CD4-positive, alpha-beta T cell (primary cell): Measurements from ENCODE around the gene ATN1. TPM values are rescaled to one million over a fixed set of nuclear protein-coding genes. Genes with fewer than 3 reads are reported as not detected.

Experiments
- ATAC-seq: fragments of 200-7000 bp; cut with Tn5 transposase; one replicate; pipeline ENCODE4 v1.10.0; 2022; ENCODE audit warnings: mild to moderate bottlenecking; ENCODE audit not compliant: poor library complexity
- CTCF ChIA-PET: fragments of 350-600 bp; sonication (Branson Sonifier 250); formaldehyde crosslinking; loops from one replicate; lab custom pipeline; 2021; ENCODE audit warnings: antibody characterized with exemption, inconsistent platforms; lab: Charles Lee
- POLR2A ChIA-PET: fragments of 350-600 bp; sonication (Branson Sonifier 250); formaldehyde crosslinking; loops from one replicate; lab custom pipeline; 2021; ENCODE audit warnings: antibody characterized with exemption, inconsistent platforms; lab: Charles Lee
- DNase-seq, 14 experiments: peaks; one replicate each; pipeline ENCODE4 v3.0.0-alpha.2; 2013 to 2020; ENCODE audit warnings: mixed read lengths in 2 of 14
- H3K27ac ChIP-seq, 2 donors: one replicate each; pipeline versions ENCODE4 v1.5.1 to v1.7.0; 2013; ENCODE audit warnings: low read length in 2 of 2, low read depth in 1 of 2, mild to moderate bottlenecking in 1 of 2
- H3K27me3 ChIP-seq, 2 experiments: 1 replicate in 1 of 2; 2 replicates in 1 of 2; pipeline versions ENCODE4 v1.6.1 to v1.7.0; 2013; ENCODE audit warnings: low read length in 2 of 2, control low read depth in 1 of 2, mild to moderate bottlenecking in 1 of 2, moderate library complexity in 1 of 2; ENCODE audit not compliant: insufficient read depth in 2 of 2, control insufficient read depth in 1 of 2
- H3K36me3 ChIP-seq: one replicate; pipeline ENCODE4 v1.6.1; 2013; ENCODE audit warnings: low read length, control low read depth; ENCODE audit not compliant: insufficient read depth
- H3K4me1 ChIP-seq: one replicate; pipeline ENCODE4 v1.6.1; 2013; ENCODE audit warnings: low read length, control low read depth; ENCODE audit not compliant: insufficient read depth
- H3K4me3 ChIP-seq: one replicate; pipeline ENCODE4 v1.5.1; 2013; ENCODE audit warnings: mild to moderate bottlenecking, low read length, moderate library complexity
- H3K9me3 ChIP-seq, 2 experiments: 1 replicate in 1 of 2; 2 replicates in 1 of 2; pipeline versions ENCODE4 v1.6.1 to v1.7.0; 2013; ENCODE audit warnings: low read length in 2 of 2, mild to moderate bottlenecking in 2 of 2, control low read depth in 1 of 2, moderate library complexity in 1 of 2; ENCODE audit not compliant: control insufficient read depth in 1 of 2, insufficient read depth in 1 of 2
- H3K27ac Mint-ChIP-seq: one replicate; pipeline ENCODE4 v1.8.0; 2020; ENCODE audit warnings: mixed read lengths
- H3K27me3 Mint-ChIP-seq: one replicate; pipeline ENCODE4 v1.8.0; 2021; ENCODE audit warnings: mixed read lengths
- H3K36me3 Mint-ChIP-seq: one replicate; pipeline ENCODE4 v1.8.0; 2021; ENCODE audit warnings: low read depth, mixed read lengths
- H3K4me1 Mint-ChIP-seq: one replicate; pipeline ENCODE4 v1.8.0; 2021; ENCODE audit warnings: low read depth, mixed read lengths
- H3K4me3 Mint-ChIP-seq: one replicate; pipeline ENCODE4 v1.8.0; 2020; ENCODE audit warnings: mild to moderate bottlenecking, mixed read lengths
- H3K9me3 Mint-ChIP-seq: one replicate; pipeline ENCODE4 v1.8.0; 2020; ENCODE audit warnings: mixed read lengths
- intact Hi-C, 2 experiments: fragments of 100-400 bp; cut with DNase I in 1 of 2; cut with micrococcal nuclease in 1 of 2; formaldehyde crosslinking; loops; one replicate each; pipeline versions ENCODE4 v1.15.1 to v1.9.0; 2023 to 2025; cut with DNase I, micrococcal nuclease
- total RNA-seq, 174 experiments: library from RNA in 2 of 174; stranded (reverse) in 2 of 174; gene quantifications; one replicate each; pipeline ENCODE4 v1.2.3 and lab custom pipeline; 2021 to 2026
- TF ChIP-seq, protein P1 (sequence below): fragments of 200-600 bp; IDR thresholded peaks from one replicate; pipeline ENCODE4 v1.8.0; 2022; ENCODE audit warnings: antibody characterized with exemption, mild to moderate bottlenecking

Gene ATN1
- total RNA-seq, 2 experiments from 2014 or later: 28.7 to 29.6 TPM

DNA sequence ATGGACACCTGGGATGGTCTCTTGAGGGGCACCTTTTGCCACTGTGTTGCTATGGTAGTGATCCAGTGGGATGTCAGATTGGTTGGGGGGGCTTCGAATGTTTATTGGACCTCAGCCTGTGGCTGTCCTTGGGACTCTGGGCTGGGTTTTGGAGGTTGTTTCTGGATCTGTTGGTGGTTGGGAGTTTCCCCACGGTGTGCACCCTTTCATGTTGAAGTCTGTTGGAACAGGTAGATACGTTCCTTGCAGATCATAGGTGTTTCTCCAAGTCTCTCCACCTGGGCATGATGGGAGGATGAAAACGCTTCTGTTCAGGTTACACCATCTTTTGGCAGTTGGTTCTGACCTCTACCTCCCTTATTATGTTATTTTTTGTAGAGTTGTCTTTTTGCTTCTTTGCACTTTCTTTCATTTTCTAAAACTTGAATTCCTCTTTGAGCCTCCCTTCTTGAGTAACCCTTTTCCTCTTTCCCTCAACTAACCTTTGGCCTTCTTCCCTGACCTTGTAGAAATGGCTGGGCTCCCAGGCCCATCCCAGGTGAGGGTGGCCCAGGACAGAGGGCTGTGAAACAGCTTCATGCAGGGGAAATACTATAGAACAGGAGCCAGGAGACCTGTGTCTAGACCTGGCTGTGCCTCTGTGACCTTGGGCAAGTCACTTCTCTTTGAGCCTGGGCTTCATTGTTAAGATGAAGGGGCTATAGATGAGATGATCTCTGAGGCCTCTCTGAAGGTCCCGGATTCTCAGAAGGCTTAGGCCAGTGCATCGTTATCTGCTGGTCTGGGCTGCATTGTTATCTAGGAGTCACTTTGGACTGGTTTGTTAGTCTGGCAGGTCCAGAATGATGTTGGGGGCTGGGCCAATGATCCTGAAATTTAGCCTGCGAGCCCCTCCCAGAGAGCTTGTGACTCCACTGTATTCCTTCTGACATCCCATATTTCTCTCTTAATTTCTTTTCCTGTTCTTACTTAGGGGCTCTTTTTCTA is 2.0 kb downstream of the ATN1 start:
- TF ChIP-seq, protein P1, sequence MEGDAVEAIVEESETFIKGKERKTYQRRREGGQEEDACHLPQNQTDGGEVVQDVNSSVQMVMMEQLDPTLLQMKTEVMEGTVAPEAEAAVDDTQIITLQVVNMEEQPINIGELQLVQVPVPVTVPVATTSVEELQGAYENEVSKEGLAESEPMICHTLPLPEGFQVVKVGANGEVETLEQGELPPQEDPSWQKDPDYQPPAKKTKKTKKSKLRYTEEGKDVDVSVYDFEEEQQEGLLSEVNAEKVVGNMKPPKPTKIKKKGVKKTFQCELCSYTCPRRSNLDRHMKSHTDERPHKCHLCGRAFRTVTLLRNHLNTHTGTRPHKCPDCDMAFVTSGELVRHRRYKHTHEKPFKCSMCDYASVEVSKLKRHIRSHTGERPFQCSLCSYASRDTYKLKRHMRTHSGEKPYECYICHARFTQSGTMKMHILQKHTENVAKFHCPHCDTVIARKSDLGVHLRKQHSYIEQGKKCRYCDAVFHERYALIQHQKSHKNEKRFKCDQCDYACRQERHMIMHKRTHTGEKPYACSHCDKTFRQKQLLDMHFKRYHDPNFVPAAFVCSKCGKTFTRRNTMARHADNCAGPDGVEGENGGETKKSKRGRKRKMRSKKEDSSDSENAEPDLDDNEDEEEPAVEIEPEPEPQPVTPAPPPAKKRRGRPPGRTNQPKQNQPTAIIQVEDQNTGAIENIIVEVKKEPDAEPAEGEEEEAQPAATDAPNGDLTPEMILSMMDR: no peak
- Histone ChIP-seq H3K9me3 (no peaks in the 10 kb centered on the region), H3K27me3 (no peaks in the 10 kb centered on the region), H3K4me1 (peaks cover 50% of the 10 kb centered on the region), H3K36me3 (peaks cover 6% of the 10 kb centered on the region), H3K4me3 (no peak overlapping the region), H3K27ac (peak overlapping the region; percentile 35 to 82)
- DNase-seq (peak in 2 of 14 experiments; percentile 47 to 52), ATAC-seq (no peak)
- POLR2A ChIA-PET: interaction anchor here (0.8 to 6.4 kb wide), 7 partner anchors 7 to 78 kb away, joined by 3 to 76 read pairs (median 4); partner anchors contain the start of genes C12orf57, CDCA3, ENO2 and RNU7-1
- Mint-ChIP-seq H3K4me3 (peak overlapping the region; percentile 90), H3K9me3 (no peaks in the 10 kb centered on the region), H3K36me3 (peaks cover 15% of the 10 kb centered on the region), H3K27ac (peak overlapping the region; percentile 87), H3K27me3 (no peaks in the 10 kb centered on the region), H3K4me1 (peaks cover 70% of the 10 kb centered on the region)
- intact Hi-C loops: no loop called here
- CTCF ChIA-PET: interaction anchor here (0.7 to 4.0 kb wide), 5 partner anchors 7 to 60 kb away, joined by 3 to 26 read pairs (median 3); partner anchors contain the start of gene SPSB2

DNA sequence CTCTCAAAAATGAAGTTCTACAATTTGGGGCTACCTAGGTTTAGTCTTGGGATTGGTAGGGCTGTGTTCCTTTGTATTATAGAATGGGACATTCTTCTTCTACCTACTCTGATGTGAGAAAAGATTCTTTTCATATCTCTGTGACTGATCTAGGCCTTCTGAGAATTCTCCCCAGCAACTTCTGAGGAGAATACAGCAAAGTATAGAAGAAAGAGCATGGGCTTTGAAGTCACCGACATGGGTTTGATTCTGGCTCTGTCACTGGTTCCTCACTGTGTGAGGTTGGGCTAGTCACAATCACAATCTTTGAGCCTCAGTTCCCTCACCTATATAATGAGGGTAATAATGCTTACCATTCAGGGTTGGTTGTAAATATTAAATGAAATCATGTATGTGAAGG is 5.0 kb downstream of the ATN1 start:
- TF ChIP-seq, protein P1: no peak
- DNase-seq (peak in 2 of 14 experiments; percentile 47 to 59), ATAC-seq (no peak)
- Histone ChIP-seq H3K27me3 (no peaks in the 10 kb centered on the region), H3K4me3 (no peak overlapping the region), H3K27ac (peak overlapping the region; percentile 9 to 30), H3K4me1 (peaks cover 59% of the 10 kb centered on the region), H3K9me3 (no peaks in the 10 kb centered on the region), H3K36me3 (peaks cover 17% of the 10 kb centered on the region)
- ChIA-PET POLR2A (no interaction called here), CTCF (interaction anchor here (1.0 kb wide), 1 partner anchor 32 kb away, joined by 3 read pairs; no protein-coding TSS in a partner anchor)
- H3K27ac Mint-ChIP-seq: peak overlapping the region; percentile 95
- no peaks in the 10 kb centered on the region for H3K9me3 Mint-ChIP-seq
- peaks cover 78% of the 10 kb centered on the region for H3K4me1 Mint-ChIP-seq
- intact Hi-C loops: no loop called here
- peak overlapping the region; percentile 75 for H3K4me3 Mint-ChIP-seq
- H3K27me3 Mint-ChIP-seq: no peaks in the 10 kb centered on the region
- peaks cover 30% of the 10 kb centered on the region for H3K36me3 Mint-ChIP-seq

DNA sequence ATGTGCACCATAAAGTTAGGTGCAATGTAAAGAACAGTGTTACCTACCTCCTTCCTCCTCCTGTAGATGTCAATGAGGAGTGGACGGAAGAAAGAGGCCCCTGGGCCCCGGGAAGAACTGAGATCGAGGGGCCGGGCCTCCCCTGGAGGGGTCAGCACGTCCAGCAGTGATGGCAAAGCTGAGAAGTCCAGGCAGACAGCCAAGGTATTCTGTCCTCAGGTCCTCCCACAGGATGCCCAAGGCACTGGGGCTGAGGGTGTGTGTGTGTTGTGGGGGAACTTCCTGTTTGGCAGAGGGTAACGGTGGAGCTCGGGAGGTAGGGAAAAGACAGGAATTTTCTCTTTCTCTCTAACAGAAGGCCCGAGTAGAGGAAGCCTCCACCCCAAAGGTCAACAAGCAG is 6.4 kb downstream of the ATN1 start:
- H3K4me1 ChIP-seq: peaks cover 60% of the 10 kb centered on the region
- H3K27ac ChIP-seq: no peak overlapping the region
- ChIA-PET POLR2A (interaction anchor here (0.8 to 4.9 kb wide), 3 partner anchors 8 to 321 kb away, joined by 3 to 76 read pairs (median 21); partner anchors contain the start of genes ATN1, C12orf57 and RNU7-1), CTCF (interaction anchor here (1.0 kb wide), 2 partner anchors 20 to 62 kb away, joined by 3 to 4 read pairs; partner anchors contain the start of genes ENO2 and SPSB2)
- peaks cover 28% of the 10 kb centered on the region for H3K36me3 Mint-ChIP-seq
- ATAC-seq: no peak
- H3K27me3 Mint-ChIP-seq: no peaks in the 10 kb centered on the region
- H3K9me3 Mint-ChIP-seq: no peaks in the 10 kb centered on the region
- H3K4me3 ChIP-seq: no peak overlapping the region
- H3K36me3 ChIP-seq: peaks cover 17% of the 10 kb centered on the region
- no peak for DNase-seq
- TF ChIP-seq, protein P1: no peak
- intact Hi-C loops: no loop called here
- peak overlapping the region; percentile 82 for H3K4me3 Mint-ChIP-seq
- H3K27me3 ChIP-seq: no peaks in the 10 kb centered on the region
- H3K27ac Mint-ChIP-seq: peak overlapping the region; percentile 95
- peaks cover 78% of the 10 kb centered on the region for H3K4me1 Mint-ChIP-seq
- H3K9me3 ChIP-seq: no peaks in the 10 kb centered on the region
